Activated CD8-positive, alpha-beta memory T cell treated with anti-CD3 and anti-CD28 coated beads, Interleukin-2, amount 50 U/mL, for 24 hours (primary cell): ENCODE measurements around the gene NTM.
"Not testable (repeated sequence)": the region's sequence is repeated elsewhere in the genome, so short reads cannot be mapped to it uniquely, and the experiment has no call there.

Experiments
- DNase-seq: peaks from one replicate; pipeline ENCODE4 v3.0.0-alpha.2; 2020; ENCODE audit errors: extremely low read depth

Gene NTM

DNA sequence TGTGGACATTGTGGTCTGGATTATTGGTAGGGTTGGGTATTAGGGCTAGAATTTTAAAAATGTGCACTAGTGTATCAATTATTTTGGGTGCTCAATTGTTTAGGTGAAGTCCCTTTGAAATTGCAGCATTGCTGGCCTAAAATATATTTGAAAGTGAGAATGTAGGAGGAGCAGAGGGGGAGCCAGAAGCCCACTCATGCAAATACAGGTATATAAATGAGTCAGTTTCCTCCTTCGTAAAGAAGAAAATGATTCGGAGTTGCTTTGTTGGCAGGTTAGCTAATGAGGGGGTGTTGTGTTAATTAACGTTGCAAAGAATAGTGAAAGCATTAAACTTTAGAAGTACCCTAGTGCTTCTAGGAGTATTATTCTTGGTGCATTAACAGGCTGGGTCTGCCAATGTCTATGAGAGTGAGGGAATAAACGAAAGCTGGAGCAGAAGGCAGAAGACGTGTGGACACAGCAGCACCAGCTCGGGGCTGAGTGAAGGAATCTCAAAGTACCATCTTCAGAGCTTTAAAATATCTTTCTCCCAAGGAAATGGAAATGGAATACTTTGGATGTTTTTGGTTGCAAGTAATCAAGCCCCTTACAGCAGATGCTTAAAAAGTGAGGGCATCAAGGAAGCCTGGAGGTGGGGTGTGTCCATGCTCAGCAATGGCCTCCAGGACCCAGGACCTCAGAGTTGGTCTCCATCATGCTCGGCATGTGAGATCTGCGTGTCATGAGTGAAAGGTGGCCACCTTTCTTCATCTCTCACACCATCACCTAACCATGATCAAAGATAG lies 522.9 kb downstream of the NTM start:
- DNase-seq = no peak

- no peak for DNase-seq
These were observed 523.6 kb downstream of the NTM start for GRCh38 chr11:131893988-131894387.

DNA sequence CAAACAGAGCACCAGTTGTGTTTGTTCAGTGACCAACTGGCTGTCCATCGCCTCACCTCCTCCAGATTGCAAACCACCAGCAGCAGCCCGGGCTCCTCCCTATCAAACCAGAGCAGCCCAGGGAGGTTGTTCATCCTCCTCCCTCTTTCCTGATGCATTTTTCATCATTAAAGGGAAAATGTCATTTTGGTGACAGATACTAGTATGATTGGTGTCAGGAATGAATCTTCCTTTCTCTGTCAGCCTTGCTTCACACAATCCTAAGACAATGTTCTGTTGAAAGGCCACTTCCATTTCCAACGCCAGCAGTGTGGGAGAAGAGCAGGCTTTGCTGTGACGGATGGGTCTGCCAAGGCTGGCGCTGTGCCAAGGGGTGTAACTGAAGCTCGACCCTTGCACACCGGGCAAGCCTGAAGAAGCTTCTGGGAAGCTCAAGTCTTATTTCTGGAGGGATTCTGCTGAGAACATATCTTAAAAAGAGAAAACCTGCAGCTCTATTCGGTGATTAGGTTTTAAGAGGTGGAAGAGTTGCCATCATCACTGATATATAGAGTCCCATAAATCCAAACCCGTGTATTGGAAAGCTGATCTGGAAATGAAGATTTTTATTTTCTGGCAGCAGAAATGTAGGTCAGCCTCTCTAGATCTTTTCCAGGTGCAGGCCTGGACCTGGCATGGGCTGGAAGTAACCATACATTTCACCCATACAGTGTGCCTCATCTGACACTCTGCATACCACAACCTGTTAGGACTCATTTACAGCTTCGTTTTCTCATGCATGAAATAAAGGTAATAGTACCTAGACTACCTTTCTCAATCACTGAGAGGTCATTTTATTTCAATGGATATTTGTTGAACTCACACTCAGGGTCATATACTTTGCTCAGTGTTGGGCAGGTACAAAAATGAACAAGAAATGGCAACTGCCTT lies 524.5 kb downstream of the NTM start:
- no peak for DNase-seq

- no peak for DNase-seq
These were observed 525.5 kb downstream of the NTM start for GRCh38 chr11:131895865-131896264.

DNA sequence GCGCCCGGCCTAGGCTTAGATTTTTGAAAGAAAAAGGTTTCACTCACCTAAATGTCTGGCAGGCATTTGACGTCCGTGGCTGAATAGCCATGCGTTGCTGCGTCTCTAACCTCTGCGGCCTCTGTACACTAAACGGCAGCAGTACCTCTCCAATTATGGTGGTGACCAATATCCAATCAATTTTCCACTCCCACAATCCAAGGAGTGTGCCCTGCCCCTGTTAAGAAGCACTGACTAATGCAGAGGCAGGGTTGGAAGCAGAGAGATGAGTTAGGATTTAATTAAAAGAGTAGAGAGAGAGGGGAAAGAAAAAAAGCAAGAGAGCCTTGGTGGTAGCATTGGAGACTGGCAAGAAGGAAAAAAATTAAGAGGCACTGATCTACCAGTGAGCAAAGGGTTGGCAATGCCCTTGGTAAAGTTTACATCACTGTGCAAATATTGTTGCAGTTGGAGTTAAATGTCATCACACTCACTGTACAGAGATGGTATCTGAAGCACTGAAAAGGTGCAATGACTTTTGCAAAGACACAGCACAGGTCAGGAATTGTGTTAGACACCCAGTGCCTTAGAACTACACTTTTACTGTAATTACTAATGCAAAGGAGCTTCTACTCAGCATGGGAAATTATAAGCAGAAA lies 526.7 kb downstream of the NTM start:
- DNase-seq = no peak

GRCh38 chr11:131897956-131898355 lies 527.5 kb downstream of the NTM start:
- no peak for DNase-seq

- DNase-seq = no peak
These were observed 528.5 kb downstream of the NTM start for GRCh38 chr11:131898949-131899348.

DNA sequence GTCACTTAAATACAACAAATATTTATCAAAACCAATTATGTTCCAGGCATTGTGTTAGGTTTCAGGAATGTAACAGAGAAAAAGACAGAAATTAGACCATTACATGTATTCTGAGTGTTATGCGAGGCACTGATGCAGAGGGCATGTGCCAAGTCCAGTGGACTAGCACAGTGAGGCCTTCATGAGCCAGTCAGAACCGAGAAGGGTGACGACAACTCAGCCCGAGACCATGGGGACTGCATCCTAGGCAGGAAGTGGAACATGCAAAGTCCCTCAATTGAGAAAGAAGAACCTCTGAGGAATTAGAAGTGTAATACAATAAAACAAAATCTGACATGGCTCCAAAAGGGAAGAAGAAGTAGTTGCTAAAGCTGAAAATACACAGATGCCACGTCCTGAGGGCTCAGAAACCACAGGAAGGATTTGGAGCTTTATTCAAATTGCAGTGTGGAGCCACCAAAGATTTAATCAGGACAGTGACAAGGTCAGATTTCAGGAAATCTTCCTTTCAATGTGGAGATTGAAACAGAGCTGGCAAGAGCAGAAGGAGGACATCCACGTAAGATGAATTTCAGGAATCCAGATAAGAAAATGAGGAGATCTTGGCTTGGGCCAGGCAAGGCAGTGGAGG lies 529.6 kb downstream of the NTM start:
- no peak for DNase-seq

DNA sequence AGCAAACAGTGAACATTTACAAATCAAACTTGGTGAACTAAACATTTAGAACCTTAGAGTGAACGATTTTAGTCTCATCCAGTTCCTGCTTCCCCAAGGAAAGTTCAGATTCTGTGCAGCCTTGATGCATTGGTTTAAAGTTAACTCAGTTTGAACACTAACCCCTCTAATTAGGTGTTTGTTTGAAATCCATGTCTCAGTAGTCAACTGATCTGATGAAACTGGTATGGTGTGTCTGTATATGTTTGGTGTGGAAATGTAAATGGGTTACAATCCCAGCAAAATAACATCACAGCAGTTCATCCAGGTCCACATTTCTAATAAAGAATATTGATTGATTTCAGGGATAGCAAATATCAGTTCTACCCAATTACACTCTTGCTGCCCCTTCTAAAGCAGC lies 532.0 kb downstream of the NTM start:
- no peak for DNase-seq

DNA sequence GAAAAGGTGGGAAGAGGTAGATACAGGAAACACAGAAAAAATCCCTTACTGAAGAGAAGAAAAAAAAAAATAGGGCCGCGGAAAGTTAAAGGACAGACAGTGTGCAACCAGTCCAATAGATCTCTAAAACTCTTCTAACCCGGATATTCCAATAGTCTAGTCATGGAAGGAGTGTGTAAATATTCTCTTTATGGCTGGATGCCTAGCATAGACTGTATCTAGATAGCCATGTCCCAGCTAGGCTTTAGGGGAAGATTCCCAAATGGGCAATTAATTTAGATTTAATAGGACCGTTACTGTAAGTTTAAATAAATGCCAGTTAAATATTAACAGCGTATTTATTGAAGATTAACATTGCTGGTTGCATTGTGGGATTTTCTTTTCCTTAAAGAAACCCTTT lies 532.7 kb downstream of the NTM start:
- no peak for DNase-seq

- no peak for DNase-seq
These were observed 534.3 kb downstream of the NTM start for GRCh38 chr11:131904756-131905155.

DNA sequence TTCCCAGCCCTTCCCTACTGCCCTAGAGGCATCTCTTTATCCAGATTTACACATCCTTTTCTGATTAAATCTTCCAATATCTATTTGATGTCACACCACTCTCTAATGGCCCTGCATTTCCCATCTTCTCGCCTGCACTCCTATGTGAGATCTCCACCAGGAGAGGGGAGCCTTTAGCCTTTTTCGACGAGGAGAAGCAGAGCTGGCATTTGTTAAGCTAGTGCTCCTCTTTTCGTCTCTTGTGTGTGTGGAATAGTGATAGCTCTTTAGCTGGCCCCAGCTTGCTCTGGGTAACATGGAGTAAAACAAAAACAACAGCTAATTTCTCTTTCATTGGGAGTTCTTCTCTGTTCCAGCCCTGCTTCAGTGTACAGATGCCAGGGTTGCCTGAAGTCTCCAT lies 536.5 kb downstream of the NTM start:
- DNase-seq = no peak

GRCh38 chr11:131907371-131907770 lies 537.0 kb downstream of the NTM start:
- DNase-seq = no peak

DNA sequence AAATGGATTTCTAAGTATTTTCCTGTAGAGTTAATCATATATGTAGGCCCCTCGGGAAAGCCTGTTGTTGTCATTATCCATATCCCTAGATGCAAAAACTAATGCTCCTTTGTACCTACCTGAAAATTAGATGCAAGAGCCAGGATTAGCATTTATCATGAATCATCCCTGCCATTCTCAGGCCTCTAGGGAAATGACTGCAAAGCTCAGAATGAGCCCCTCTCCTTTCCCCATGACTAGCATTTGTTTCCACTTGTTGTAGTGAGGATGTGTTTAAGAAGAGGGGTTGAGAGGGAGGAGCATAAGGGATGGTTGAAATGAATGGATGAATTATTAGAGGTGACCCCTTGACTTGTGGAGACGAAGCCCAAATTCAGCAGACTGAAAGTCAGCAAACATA lies 537.9 kb downstream of the NTM start:
- no peak for DNase-seq

GRCh38 chr11:131909426-131910177 lies 539.2 kb downstream of the NTM start:
- DNase-seq = no peak

GRCh38 chr11:131910178-131910522 lies 539.7 kb downstream of the NTM start:
- no peak for DNase-seq

DNA sequence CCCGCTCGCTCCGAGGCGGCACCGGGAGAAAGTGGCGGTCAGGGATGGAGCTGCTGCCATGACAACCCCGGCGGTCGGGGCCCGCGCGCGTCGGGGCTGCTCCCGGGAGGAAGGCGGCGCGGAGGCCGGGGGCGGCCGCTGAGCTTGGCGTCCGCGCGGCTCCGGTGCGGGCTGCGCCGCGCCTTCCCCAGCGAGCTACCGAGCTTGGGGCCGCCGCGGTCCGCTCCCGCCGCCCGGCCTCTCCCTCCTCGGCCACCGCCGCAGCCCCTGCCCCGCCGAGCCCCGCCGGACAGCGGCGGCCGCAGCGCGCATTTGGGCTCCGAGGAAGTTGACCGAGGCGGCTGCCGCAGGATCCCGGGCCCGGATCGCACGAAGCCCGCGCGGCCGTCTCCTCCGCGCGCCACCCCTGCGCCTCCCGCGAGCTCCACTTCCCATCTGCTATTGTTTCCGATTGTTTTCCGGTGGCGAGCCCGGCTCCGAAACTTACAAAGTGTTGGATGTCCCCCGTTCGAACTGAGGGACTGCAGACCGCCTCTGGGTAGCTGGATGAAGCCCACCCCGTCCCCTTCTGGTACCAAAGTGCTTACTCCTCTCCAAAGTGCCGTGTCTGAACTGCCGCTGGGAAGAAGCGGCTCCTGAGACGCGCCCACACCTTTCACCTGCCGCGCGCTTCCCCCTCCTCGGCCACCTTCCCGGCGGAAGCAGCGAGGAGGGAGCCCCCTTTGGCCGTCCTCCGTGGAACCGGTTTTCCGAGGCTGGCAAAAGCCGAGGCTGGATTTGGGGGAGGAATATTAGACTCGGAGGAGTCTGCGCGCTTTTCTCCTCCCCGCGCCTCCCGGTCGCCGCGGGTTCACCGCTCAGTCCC lies 540.3 kb downstream of the NTM start:
- DNase-seq = no peak

DNA sequence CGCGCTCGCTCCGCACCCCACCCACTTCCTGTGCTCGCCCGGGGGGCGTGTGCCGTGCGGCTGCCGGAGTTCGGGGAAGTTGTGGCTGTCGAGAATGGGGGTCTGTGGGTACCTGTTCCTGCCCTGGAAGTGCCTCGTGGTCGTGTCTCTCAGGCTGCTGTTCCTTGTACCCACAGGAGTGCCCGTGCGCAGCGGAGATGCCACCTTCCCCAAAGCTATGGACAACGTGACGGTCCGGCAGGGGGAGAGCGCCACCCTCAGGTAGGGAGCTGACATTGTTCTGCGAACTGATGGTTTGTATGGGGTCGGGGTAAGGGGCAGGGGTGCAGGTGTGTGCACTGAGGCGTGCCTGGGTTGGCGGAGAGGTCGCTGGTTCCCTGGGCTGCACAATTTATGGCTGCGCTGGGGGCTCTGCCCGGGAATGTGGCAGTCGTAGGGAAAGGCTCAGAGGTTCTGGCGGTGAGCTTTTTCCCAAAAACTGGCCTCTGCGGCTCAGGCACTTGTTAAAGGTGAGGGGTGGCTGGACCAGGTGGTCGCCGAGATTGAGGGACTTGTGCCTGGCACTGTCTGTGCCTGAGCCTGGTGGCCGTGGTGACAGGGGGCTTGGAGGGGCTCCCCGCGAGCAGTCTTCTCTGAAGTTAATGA lies 541.1 kb downstream of the NTM start:
- not testable (repeated sequence) for DNase-seq

- no peak for DNase-seq
These were observed 541.7 kb downstream of the NTM start for GRCh38 chr11:131912134-131912533.

- DNase-seq = no peak
These were observed 542.9 kb downstream of the NTM start for GRCh38 chr11:131913267-131913666.
